ENCODE data around the gene TBXAS1. TPM values are rescaled to one million over a fixed set of nuclear protein-coding genes. Genes with fewer than 3 reads are reported as not detected.

Gene TBXAS1
- total RNA-seq, 1 donor from 2014 or later, result 3.5 TPM

DNA sequence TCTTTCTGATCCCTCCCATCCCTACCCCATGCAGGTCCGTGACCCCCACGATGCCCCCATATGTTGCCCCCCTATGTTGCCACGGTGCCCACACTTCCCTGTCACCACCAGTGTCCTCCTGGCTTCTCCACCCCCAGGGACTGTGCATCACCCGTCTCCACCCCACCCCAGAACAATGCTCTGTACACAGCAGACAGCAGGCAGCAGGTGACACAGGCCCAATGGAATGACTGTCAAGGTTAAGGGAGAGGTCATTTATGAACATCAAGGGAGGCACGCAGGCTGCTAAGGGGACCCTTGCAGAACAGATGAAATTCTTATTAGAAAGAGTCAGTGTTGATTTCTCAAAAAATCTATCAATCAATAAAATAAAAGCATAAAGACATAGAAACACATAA is 162.2 kb downstream of the TBXAS1 start:
- intact Hi-C loops (cut with micrococcal nuclease), result no loop called here
- H3K4me3 Mint-ChIP-seq, result no peak overlapping the region
- H3K27me3 Mint-ChIP-seq, result no peaks in the 10 kb centered on the region
- DNase-seq, result no peak
- H3K9me3 Mint-ChIP-seq, result no peaks in the 10 kb centered on the region
- H3K36me3 Mint-ChIP-seq (ENCODE audit: low read depth), result no peaks in the 10 kb centered on the region
- no peak overlapping the region for H3K27ac Mint-ChIP-seq
- H3K4me1 Mint-ChIP-seq, result no peaks in the 10 kb centered on the region

DNA sequence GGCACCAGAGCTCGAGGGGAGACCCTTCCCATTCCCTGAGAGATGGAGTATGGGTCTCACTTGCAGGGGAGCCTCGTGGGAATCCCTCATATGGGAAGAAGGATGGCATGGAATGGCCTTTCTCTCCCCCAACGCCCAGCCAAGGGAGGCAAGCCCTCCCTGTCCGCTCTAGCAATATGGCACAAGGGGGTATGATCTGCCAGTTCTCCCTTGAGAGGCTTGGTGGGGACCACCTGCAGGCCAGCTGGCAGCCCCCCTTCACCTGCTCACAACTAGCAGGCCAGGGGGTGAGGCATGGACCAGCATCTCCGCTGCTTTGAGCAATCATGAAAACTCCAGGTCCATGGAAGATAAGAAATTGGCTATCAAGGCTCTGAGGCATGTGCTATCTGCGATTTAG is 162.8 kb downstream of the TBXAS1 start:
- Mint-ChIP-seq H3K36me3 (ENCODE audit: low read depth) (no peaks in the 10 kb centered on the region), H3K4me1 (no peaks in the 10 kb centered on the region), H3K9me3 (no peaks in the 10 kb centered on the region), H3K4me3 (no peak overlapping the region), H3K27ac (no peak overlapping the region), H3K27me3 (no peaks in the 10 kb centered on the region)
- no peak for DNase-seq
- intact Hi-C loops (cut with micrococcal nuclease), result no loop called here

DNA sequence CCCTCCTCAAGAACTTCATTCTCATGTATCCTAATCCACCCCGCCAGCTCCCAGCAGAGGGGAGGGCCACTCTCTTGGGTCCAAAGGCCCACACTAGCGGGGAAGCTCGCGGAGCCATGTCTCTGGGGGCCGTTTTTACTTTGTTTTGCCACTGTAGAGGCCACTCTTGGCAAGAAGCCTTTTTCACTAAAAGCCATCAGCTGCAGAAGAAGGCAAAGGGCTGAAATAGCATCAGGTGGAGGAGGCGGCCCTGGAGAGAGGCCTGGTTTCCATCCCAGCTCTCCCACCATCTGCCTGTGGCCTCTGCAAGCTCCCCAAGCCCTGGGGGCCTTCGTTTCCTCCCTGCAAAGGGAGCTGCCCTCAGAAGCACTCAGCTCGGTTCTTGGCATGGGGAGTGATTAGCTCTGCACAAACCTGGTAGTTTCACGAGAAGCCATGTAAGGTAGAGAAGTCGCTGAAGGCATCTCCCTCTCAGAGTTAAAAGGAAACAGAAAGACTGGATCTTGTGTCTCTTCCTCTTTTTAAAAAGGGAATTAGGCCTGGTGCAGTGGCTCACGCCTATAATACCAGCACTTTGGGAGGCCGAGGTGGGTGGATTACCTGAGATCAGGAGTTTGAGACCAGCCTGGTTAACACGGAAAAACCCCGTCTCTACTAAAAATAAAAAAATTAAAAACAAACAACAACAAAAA is 163.4 kb downstream of the TBXAS1 start:
- Mint-ChIP-seq H3K36me3 (ENCODE audit: low read depth) (no peaks in the 10 kb centered on the region), H3K9me3 (no peaks in the 10 kb centered on the region), H3K27ac (no peak overlapping the region), H3K4me3 (no peak overlapping the region), H3K27me3 (no peaks in the 10 kb centered on the region), H3K4me1 (no peaks in the 10 kb centered on the region)
- DNase-seq, result no peak
- intact Hi-C loops (cut with micrococcal nuclease), result no loop called here

DNA sequence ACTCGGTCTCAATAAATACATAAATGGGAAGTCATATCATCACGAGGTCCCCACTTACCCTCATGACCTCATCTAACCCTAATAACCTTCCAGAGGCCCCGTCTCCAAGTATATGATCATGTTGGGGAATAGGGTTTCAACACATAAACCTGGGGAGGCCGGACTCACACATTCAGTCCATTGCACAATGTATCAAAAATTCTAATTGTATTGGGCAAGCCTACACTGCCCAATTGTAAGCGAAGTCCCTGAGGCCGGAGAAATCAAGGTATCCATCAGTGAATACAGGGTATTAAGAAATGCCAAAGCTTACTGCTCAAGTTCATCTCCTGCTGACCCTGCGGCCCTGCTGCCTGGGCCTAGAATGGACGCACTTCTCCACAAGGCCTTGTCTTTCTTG is 164.1 kb downstream of the TBXAS1 start:
- no peak for DNase-seq
- intact Hi-C loops (cut with micrococcal nuclease), result no loop called here
- no peaks in the 10 kb centered on the region for H3K36me3 Mint-ChIP-seq (ENCODE audit: low read depth)
- peaks cover 2% of the 10 kb centered on the region for H3K27me3 Mint-ChIP-seq
- H3K4me3 Mint-ChIP-seq, result no peak overlapping the region
- H3K27ac Mint-ChIP-seq, result no peak overlapping the region
- H3K9me3 Mint-ChIP-seq, result no peaks in the 10 kb centered on the region
- H3K4me1 Mint-ChIP-seq, result no peaks in the 10 kb centered on the region

DNA sequence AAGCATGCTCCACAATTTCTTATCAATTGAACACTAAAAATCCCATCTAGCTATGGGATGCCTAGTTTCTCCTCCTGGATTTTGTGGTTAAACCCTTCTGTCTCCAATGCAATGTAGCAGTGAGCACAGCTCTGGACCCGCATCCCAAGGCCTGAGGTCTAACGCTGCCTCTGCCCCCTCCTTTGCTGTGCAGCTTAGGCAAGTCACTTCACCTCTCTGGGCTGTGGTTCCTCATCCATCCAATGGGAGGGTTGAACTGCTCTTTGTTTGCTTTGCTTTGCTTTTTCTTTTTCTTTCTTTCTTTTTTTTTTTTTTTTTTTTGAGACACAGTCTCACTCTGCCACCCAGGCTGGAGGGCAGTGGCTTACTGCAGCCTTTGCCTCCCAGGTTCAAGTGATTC is 164.5 kb downstream of the TBXAS1 start:
- H3K27me3 Mint-ChIP-seq, result peaks cover 2% of the 10 kb centered on the region
- H3K4me3 Mint-ChIP-seq, result no peak overlapping the region
- H3K27ac Mint-ChIP-seq, result no peak overlapping the region
- intact Hi-C loops (cut with micrococcal nuclease), result no loop called here
- H3K36me3 Mint-ChIP-seq (ENCODE audit: low read depth), result no peaks in the 10 kb centered on the region
- DNase-seq, result no peak
- no peaks in the 10 kb centered on the region for H3K9me3 Mint-ChIP-seq
- H3K4me1 Mint-ChIP-seq, result no peaks in the 10 kb centered on the region

DNA sequence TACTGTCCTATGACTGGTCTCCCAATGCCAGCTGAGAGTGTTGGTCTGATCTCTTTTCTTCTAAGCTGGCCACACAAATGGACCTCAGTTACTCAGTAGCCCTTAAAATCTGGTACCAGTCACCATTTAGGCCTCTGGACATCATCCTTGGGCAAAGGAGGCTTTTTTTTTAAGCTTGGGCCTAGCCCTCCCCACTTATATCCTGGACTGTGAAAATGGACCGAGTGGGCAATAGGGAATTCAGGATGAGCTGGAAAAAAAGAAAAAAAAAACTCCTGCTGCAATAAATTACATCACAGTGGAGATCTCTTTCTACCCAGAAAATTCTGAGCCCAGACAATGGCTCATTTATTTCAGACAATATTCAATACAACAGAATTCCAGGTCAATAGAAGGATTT is 165.3 kb downstream of the TBXAS1 start:
- Mint-ChIP-seq H3K4me3 (no peak overlapping the region), H3K27ac (no peak overlapping the region)
- intact Hi-C loops (cut with micrococcal nuclease), result no loop called here

DNA sequence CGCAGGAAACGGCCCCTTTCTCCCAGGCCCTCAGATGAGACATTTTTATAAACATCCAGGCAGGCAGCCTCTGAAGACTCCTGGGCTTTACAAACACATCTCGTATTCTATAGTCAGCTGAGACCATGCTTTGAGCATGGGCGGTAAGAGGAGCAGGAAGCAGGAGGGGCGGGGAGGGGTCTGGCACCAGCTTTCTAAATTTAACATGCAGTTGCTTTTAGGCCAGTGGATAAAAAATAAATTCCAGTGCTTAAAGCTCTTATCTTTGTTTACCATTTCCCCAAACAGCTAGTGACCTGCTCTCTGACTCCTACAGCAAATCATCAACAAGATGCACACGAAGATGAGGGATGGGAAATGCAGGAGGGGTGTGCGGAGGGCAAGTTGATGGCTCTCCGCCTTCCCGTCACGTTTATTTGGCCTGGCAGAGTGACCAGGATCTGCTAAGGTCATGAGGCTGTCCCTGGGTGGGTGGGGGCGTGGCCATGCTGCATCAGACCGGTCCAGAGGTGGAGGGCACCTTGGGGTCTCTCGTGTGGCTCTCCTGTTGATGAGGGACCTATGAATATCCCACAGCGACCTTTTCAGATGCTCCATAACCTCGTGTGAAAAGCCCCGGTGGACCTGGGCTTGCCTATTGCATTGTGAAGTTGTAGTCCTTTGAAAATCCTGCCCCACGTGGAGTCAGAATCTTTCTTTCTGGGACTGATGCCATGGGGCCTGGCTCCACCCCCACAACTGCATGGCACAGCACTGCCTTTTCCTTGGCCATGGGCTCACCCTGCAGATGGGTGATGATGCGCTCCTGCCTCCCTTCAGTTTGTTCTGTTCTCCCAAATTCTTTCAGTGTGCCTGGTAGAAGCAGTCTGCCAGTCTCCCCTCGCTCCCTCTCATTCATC is 166.2 kb downstream of the TBXAS1 start:
- Mint-ChIP-seq H3K27me3 (peaks cover 2% of the 10 kb centered on the region), H3K36me3 (ENCODE audit: low read depth) (no peaks in the 10 kb centered on the region), H3K27ac (no peak overlapping the region), H3K4me3 (no peak overlapping the region), H3K9me3 (no peaks in the 10 kb centered on the region), H3K4me1 (no peaks in the 10 kb centered on the region)
- DNase-seq, result no peak
- intact Hi-C loops (cut with micrococcal nuclease), result no loop called here

More for the DNA sequence above, 165.3 kb downstream of the TBXAS1 start:
- Mint-ChIP-seq H3K4me1 (no peaks in the 10 kb centered on the region), H3K9me3 (no peaks in the 10 kb centered on the region), H3K27me3 (peaks cover 2% of the 10 kb centered on the region), H3K36me3 (ENCODE audit: low read depth) (no peaks in the 10 kb centered on the region)
- no peak for DNase-seq

DNA sequence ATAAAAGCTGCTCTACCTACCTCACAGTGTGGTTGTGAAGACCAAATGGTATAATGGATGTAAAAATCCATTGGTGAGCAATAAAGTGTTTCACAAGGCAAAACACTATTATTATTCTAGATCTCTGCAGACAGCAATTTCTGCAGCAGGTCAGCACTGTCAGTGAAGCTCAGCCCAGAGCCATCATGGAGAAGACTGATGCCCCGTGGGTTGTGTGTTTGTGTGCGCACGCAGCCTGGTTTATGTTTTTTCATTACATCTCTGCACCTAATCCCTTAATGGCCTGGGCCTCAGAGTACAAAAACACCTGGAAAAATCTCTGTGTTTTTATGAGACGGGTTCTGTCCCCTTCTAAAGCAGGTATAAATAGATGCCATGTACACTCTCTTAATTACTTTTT is 169.5 kb downstream of the TBXAS1 start:
- intact Hi-C loops (cut with micrococcal nuclease), result no loop called here
- Mint-ChIP-seq H3K9me3 (no peaks in the 10 kb centered on the region), H3K4me3 (no peak overlapping the region), H3K27me3 (peaks cover 2% of the 10 kb centered on the region), H3K27ac (no peak overlapping the region), H3K4me1 (peaks cover 4% of the 10 kb centered on the region), H3K36me3 (ENCODE audit: low read depth) (no peaks in the 10 kb centered on the region)
- DNase-seq, result no peak

DNA sequence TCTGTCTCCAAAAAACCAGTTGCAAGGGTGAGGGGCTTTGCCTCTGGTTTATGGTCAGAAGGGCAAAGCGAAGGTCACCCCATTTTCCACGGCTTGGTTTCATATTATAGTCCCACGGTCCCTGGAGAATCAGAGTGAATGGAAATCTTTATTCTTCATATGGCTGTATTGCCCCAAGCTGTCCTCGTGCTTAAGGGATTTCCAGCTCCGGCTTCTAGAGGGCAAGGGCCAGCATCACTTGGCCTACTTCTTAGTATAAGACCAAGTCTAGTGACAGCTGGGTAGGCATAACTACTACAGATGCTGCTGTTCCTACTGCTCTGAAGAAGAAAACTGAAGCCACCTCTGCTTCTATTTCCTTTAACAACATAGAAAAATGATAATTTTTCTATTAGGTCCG is 170.5 kb downstream of the TBXAS1 start:
- Mint-ChIP-seq H3K4me3 (no peak overlapping the region), H3K27me3 (peaks cover 2% of the 10 kb centered on the region), H3K36me3 (ENCODE audit: low read depth) (no peaks in the 10 kb centered on the region), H3K9me3 (no peaks in the 10 kb centered on the region), H3K27ac (no peak overlapping the region), H3K4me1 (peaks cover 4% of the 10 kb centered on the region)
- DNase-seq, result no peak
- intact Hi-C loops (cut with micrococcal nuclease), result no loop called here

DNA sequence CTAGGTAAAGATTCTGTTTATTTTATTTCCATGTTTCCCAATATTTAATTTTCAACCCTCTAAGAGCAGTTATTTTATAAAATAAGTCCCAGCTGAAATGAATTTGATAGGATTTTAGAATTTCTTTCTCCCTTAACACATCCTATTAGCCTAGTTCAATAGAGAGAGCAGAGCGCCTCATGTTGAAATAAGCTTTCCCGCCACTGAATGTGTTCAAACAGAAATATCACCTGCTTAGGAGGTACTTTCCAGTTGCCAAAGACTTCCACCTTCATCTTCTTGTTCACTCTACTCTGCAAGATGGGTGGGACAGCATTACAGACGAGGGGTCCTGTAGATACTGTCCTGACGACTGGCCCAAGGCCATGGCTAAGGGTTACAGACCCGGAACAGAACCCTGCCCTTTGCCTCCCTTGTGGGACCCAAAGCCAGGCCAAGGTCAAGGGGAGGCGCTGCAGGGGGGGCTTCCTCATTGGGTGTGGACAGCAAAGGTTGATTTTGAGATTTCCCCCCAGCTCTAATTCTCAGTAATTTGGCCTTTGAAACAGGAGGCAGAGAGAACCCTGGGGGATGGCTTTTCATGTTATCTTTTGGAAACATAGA is 171.7 kb downstream of the TBXAS1 start:
- peaks cover 2% of the 10 kb centered on the region for H3K27me3 Mint-ChIP-seq
- DNase-seq, result no peak
- H3K4me1 Mint-ChIP-seq, result peaks cover 4% of the 10 kb centered on the region
- intact Hi-C loops (cut with micrococcal nuclease), result no loop called here
- H3K36me3 Mint-ChIP-seq (ENCODE audit: low read depth), result no peaks in the 10 kb centered on the region
- no peak overlapping the region for H3K27ac Mint-ChIP-seq
- no peaks in the 10 kb centered on the region for H3K9me3 Mint-ChIP-seq
- no peak overlapping the region for H3K4me3 Mint-ChIP-seq

DNA sequence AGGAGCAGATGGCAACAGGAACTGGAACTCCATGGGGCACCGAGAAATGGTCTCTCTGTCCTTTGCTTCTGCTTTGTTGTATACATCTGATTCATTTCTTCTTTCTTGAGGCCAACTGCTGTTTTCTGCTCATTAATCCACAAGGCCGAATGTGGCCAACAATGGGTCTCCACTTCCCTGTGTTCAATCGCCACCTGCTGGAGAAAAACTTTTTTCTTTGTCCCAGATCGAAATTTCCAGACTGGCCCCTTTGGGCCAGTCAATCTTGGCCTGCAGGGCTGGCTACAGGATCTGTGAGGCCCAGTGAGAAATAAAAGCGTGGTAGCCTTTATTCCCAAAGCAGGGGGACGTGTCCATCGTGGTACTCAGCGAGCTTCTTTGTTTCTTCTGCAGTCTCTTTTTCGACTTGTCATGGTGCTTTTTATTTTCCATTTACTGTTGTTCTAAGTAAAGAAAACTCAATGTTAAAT is 174.9 kb downstream of the TBXAS1 start:
- no peaks in the 10 kb centered on the region for H3K36me3 Mint-ChIP-seq (ENCODE audit: low read depth)
- no peak overlapping the region for H3K27ac Mint-ChIP-seq
- no peak overlapping the region for H3K4me3 Mint-ChIP-seq
- H3K27me3 Mint-ChIP-seq, result peaks cover 2% of the 10 kb centered on the region
- intact Hi-C loops (cut with micrococcal nuclease), result no loop called here
- H3K9me3 Mint-ChIP-seq, result no peaks in the 10 kb centered on the region
- H3K4me1 Mint-ChIP-seq, result peaks cover 4% of the 10 kb centered on the region
- peak; percentile 82 for DNase-seq

DNA sequence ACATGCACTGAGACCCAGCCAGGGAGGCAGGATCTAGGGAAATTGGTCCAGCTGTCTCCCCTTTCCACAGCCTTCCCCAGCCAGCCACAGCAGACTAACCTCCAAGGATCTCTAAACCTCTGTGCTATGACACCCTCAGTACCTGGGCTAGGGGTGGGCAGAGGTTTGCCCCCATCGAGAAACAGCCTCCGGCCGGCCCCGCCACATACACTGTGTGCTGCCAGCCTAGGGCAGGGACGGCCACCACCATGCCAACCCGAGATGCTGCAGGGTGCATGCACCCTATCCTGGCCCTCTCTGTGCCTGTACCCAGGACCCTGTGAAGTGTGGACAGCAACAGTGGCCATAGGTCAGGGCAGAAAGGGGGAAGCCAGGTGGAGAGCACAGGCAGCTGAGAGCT is 175.6 kb downstream of the TBXAS1 start:
- no peaks in the 10 kb centered on the region for H3K36me3 Mint-ChIP-seq (ENCODE audit: low read depth)
- H3K27ac Mint-ChIP-seq, result no peak overlapping the region
- no peaks in the 10 kb centered on the region for H3K9me3 Mint-ChIP-seq
- DNase-seq, result no peak
- H3K4me1 Mint-ChIP-seq, result peaks cover 4% of the 10 kb centered on the region
- intact Hi-C loops (cut with micrococcal nuclease), result no loop called here
- H3K27me3 Mint-ChIP-seq, result peaks cover 2% of the 10 kb centered on the region
- no peak overlapping the region for H3K4me3 Mint-ChIP-seq

DNA sequence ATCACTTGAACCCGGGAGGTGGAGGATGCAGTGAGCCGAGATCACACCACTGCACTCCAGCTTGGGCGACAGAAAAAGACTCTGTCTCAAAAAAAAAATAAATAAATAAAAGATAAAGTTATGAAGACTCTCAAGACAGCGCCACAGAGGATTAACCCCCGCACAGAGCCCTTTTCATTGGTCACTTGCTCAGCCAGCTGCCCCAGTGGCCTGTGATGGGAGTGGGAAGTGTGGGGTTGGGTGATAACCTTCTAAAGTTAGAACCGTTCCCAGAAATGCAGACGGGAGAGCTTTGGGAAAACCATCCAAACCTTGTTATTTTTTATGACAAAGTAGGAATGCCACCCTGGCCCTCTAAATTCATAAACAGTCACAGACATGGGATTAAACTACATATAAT is 176.3 kb downstream of the TBXAS1 start:
- H3K4me1 Mint-ChIP-seq, result peaks cover 4% of the 10 kb centered on the region
- H3K36me3 Mint-ChIP-seq (ENCODE audit: low read depth), result no peaks in the 10 kb centered on the region
- no peak overlapping the region for H3K4me3 Mint-ChIP-seq
- no peak overlapping the region for H3K27ac Mint-ChIP-seq
- no peaks in the 10 kb centered on the region for H3K9me3 Mint-ChIP-seq
- intact Hi-C loops (cut with micrococcal nuclease), result no loop called here
- DNase-seq, result no peak
- H3K27me3 Mint-ChIP-seq, result peaks cover 2% of the 10 kb centered on the region

All from activated CD4-positive, alpha-beta T cell treated with anti-CD3 and anti-CD28 coated beads, Interleukin-2, amount 10 ng/mL, durations not matched to agents 24 days and 14 days (primary cell).